ENCODE measurements around the gene GAL3ST1.
A peak's percentile ranks its signal among the peaks of the same experiment; 100 is the strongest.

The GAL3ST1 gene

GRCh38 chr22:30605449-30606110, 31.1 kb upstream of the GAL3ST1 start:
- H3K27ac ChIP-seq: peak overlapping the region; percentile 72; the same call in 1 of the 2 replicates
- peak; percentile 81 for TF ChIP-seq CTCF (conservative IDR thresholded peaks at IDR 0.05)

- H3K27ac ChIP-seq: no peak overlapping the region
- TF ChIP-seq CTCF (conservative IDR thresholded peaks at IDR 0.05): no peak
Measured at GRCh38 chr22:30604723-30605122, 30.3 kb upstream of the GAL3ST1 start.

GRCh38 chr22:30603801-30604200, 29.3 kb upstream of the GAL3ST1 start:
- H3K27ac ChIP-seq: no peak overlapping the region
- TF ChIP-seq CTCF (conservative IDR thresholded peaks at IDR 0.05): no peak

GRCh38 chr22:30602049-30602448, 27.6 kb upstream of the GAL3ST1 start:
- H3K27ac ChIP-seq: no peak overlapping the region
- TF ChIP-seq CTCF (conservative IDR thresholded peaks at IDR 0.05): peak; percentile 79

GRCh38 chr22:30601464-30601863, 27.0 kb upstream of the GAL3ST1 start:
- H3K27ac ChIP-seq: no peak overlapping the region
- TF ChIP-seq CTCF (conservative IDR thresholded peaks at IDR 0.05): no peak

GRCh38 chr22:30600921-30601320, 26.5 kb upstream of the GAL3ST1 start:
- no peak for TF ChIP-seq CTCF (conservative IDR thresholded peaks at IDR 0.05)
- no peak overlapping the region for H3K27ac ChIP-seq

GRCh38 chr22:30598986-30599385, 24.5 kb upstream of the GAL3ST1 start:
- no peak for TF ChIP-seq CTCF (conservative IDR thresholded peaks at IDR 0.05)
- no peak overlapping the region for H3K27ac ChIP-seq
